ENCODE data around the gene ACOX2. TPM values are rescaled to one million over a fixed set of nuclear protein-coding genes. Genes with fewer than 3 reads are reported as not detected.

Gene ACOX2
- total and polyA plus RNA-seq, 2 of the 8 experiments (the other 6 are each of a cell fraction or from before 2014, with no cell fraction given): 3.2 to 9.2 TPM

- TF ChIP-seq CHD7 (IDR thresholded peaks at IDR 0.05; ENCODE audit: insufficient replicate concordance, low read length) (no peak), CHD2 (IDR thresholded peaks at IDR 0.05; ENCODE audit: low read length) (no peak)
Measured at GRCh38 chr3:58562498-58562897, 25.5 kb upstream of the ACOX2 start (continued).

All from H1 (cell line).